WERI-Rb-1 (cell line): Measurements from ENCODE around the gene VGLL3.

ENCODE experiments used
- DNase-seq: peaks from one replicate; pipeline ENCODE4 v3.0.0-alpha.2; 2020
- H3K27ac ChIP-seq: fragments of 250-450 bp; sonication (Bioruptor Pico); 2 replicates; pipeline ENCODE4 v1.5.1; 2020; ENCODE audit warnings: mild to moderate bottlenecking, moderate library complexity
- H3K27me3 ChIP-seq: fragments of 250-450 bp; sonication (Bioruptor Pico); 2 replicates; pipeline ENCODE4 v1.5.1; 2021; ENCODE audit warnings: mild to moderate bottlenecking, low read depth, moderate library complexity; ENCODE audit not compliant: insufficient read depth, severe bottlenecking
- H3K36me3 ChIP-seq: fragments of 250-450 bp; sonication (Bioruptor Pico); 2 replicates; pipeline ENCODE4 v1.5.1; 2020; ENCODE audit warnings: mild to moderate bottlenecking, moderate library complexity
- H3K4me3 ChIP-seq: 2 replicates; pipeline ENCODE4 v1.5.1; 2011; ENCODE audit warnings: low read depth, mild to moderate bottlenecking, control low read depth, low read length
- H3K9me3 ChIP-seq: fragments of 250-450 bp; sonication (Bioruptor Pico); 2 replicates; pipeline ENCODE4 v1.5.1; 2021; ENCODE audit warnings: mild to moderate bottlenecking, moderate library complexity; ENCODE audit not compliant: severe bottlenecking
- CTCF ChIP-seq: IDR thresholded peaks from 2 replicates; pipeline ENCODE4 v1.5.1; 2011; ENCODE audit warnings: low read depth, mild to moderate bottlenecking, control low read depth, inconsistent platforms, low read length

VGLL3 gene

GRCh38 chr3:87001473-87002098 lies 10.6 kb upstream of the VGLL3 start:
- H3K9me3 ChIP-seq, result no peaks in the 10 kb centered on the region
- DNase-seq, result no peak
- H3K36me3 ChIP-seq, result no peaks in the 10 kb centered on the region
- H3K4me3 ChIP-seq, result no peak overlapping the region
- no peaks in the 10 kb centered on the region for H3K27me3 ChIP-seq
- H3K27ac ChIP-seq, result no peak overlapping the region
- no peak for TF ChIP-seq CTCF

GRCh38 chr3:87000940-87001339 lies 10.0 kb upstream of the VGLL3 start:
- H3K36me3 ChIP-seq, result no peaks in the 10 kb centered on the region
- no peaks in the 10 kb centered on the region for H3K9me3 ChIP-seq
- no peak overlapping the region for H3K4me3 ChIP-seq
- TF ChIP-seq CTCF, result no peak
- no peaks in the 10 kb centered on the region for H3K27me3 ChIP-seq
- DNase-seq, result no peak
- no peak overlapping the region for H3K27ac ChIP-seq

- Histone ChIP-seq H3K27ac (no peak overlapping the region), H3K9me3 (no peaks in the 10 kb centered on the region), H3K4me3 (no peak overlapping the region), H3K27me3 (no peaks in the 10 kb centered on the region), H3K36me3 (no peaks in the 10 kb centered on the region)
- TF ChIP-seq CTCF, result no peak
- no peak for DNase-seq
These were observed 7.6 kb upstream of the VGLL3 start for GRCh38 chr3:86998569-86998968.

GRCh38 chr3:86996261-86996955 lies 5.5 kb upstream of the VGLL3 start:
- no peak for TF ChIP-seq CTCF
- Histone ChIP-seq H3K9me3 (no peaks in the 10 kb centered on the region), H3K4me3 (no peak overlapping the region), H3K36me3 (no peaks in the 10 kb centered on the region), H3K27me3 (no peaks in the 10 kb centered on the region), H3K27ac (no peak overlapping the region)
- no peak for DNase-seq

GRCh38 chr3:86995537-86995936 lies 4.6 kb upstream of the VGLL3 start:
- Histone ChIP-seq H3K9me3 (no peaks in the 10 kb centered on the region), H3K36me3 (no peaks in the 10 kb centered on the region), H3K4me3 (no peak overlapping the region), H3K27me3 (no peaks in the 10 kb centered on the region), H3K27ac (no peak overlapping the region)
- DNase-seq, result no peak
- no peak for TF ChIP-seq CTCF

- H3K27me3 ChIP-seq, result peaks cover 9% of the 10 kb centered on the region
- H3K36me3 ChIP-seq, result no peaks in the 10 kb centered on the region
- H3K9me3 ChIP-seq, result no peaks in the 10 kb centered on the region
- no peak for TF ChIP-seq CTCF
- no peak overlapping the region for H3K4me3 ChIP-seq
- H3K27ac ChIP-seq, result no peak overlapping the region
- no peak for DNase-seq
These were observed 2.8 kb upstream of the VGLL3 start for GRCh38 chr3:86993704-86994103.
